Motor neuron (in vitro differentiated cells): ENCODE results near the gene MAD1L1. TPM values are rescaled to one million over a fixed set of nuclear protein-coding genes. Genes with fewer than 3 reads are reported as not detected.
A peak's percentile ranks its signal among the peaks of the same experiment; 100 is the strongest.
"Not testable (repeated sequence)": the region's sequence is repeated elsewhere in the genome, so short reads cannot be mapped to it uniquely, and the experiment has no call there.

Experiments
- ATAC-seq, 8 experiments: fragments of 200-7000 bp; cut with Tn5 transposase; replicated peaks in 6 of 8; 2 replicates each; pipeline ENCODE4 v1.8.0; 2021; ENCODE audit warnings: mild to moderate bottlenecking in 8 of 8, moderate library complexity in 8 of 8
- H3K27ac ChIP-seq, 2 donors: fragments of 250-450 bp; sonication (Bioruptor Pico); 2 replicates each; pipeline ENCODE4 v1.9.0; 2021; ENCODE audit warnings: antibody characterized with exemption in 2 of 2, mild to moderate bottlenecking in 2 of 2, moderate library complexity in 1 of 2
- H3K4me1 ChIP-seq, 2 donors: fragments of 250-450 bp; sonication (Bioruptor Pico); replicated peaks in 1 of 2; 2 replicates each; pipeline ENCODE4 v1.6.1; 2021; ENCODE audit warnings: antibody characterized with exemption in 2 of 2, mild to moderate bottlenecking in 2 of 2, moderate library complexity in 1 of 2
- H3K4me3 ChIP-seq, 5 donors: fragments of 250-450 bp; sonication (Bioruptor Pico); 2 replicates each; pipeline ENCODE4 v1.9.0; 2021; ENCODE audit warnings: antibody characterized with exemption in 5 of 5, mild to moderate bottlenecking in 5 of 5, moderate library complexity in 4 of 5
- WGBS, 10 experiments: fragments of 450-650 bp; shearing (Covaris generic); methylation state at CpG; one replicate each; pipeline ENCODE4 v1.0.0; 2022; 5-methylcytosine and 5-hydroxymethylcytosine counted together
- in situ Hi-C, 9 experiments: fragments of 400-800 bp; cut with MboI; loops; one replicate each; pipeline ENCODE4 v1.15.0; 2021; ENCODE audit warnings: low sequenced_read_pairs in 9 of 9, low pct_unique_long_range_greater_than_20kb in 2 of 9; ENCODE audit not compliant: unreplicated experiment in 9 of 9
- total RNA-seq, 8 experiments: library from RNA; unstranded; fragments of 300-600 nt; gene quantifications; 2 replicates each; pipeline versions ENCODE4 v1.2.3 to v1.2.4, GENCODE V29; 2022

MAD1L1 gene
- total RNA-seq, 8 experiments from 2014 or later: 24.0 to 68.8 (median 32.4) TPM

DNA sequence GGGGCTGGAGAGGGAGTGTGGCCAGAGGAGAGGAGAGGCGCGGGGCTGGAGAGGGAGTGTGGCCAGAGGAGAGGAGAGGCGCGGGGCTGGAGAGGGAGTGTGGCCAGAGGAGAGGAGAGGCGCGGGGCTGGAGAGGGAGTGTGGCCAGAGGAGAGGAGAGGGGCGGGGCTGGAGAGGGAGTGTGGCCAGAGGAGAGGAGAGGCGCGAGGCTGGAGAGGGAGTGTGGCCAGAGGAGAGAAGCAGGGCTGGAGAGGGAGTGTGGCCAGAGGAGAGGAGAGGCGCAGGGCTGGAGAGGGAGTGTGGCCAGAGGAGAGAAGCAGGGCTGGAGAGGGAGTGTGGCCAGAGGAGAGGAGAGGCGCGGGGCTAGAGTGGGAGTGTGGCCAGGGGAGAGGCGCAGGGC, 174.5 kb downstream of the MAD1L1 start:
- in situ Hi-C loops, H3K27ac ChIP-seq, ATAC-seq, H3K4me3 ChIP-seq, H3K4me1 ChIP-seq: not testable (repeated sequence)
- WGBS, 10 experiments: 60% methylated on average over 1 of the region's 13 CpGs; no CpG with 5 or more reads in 9 of the 10 experiments

DNA sequence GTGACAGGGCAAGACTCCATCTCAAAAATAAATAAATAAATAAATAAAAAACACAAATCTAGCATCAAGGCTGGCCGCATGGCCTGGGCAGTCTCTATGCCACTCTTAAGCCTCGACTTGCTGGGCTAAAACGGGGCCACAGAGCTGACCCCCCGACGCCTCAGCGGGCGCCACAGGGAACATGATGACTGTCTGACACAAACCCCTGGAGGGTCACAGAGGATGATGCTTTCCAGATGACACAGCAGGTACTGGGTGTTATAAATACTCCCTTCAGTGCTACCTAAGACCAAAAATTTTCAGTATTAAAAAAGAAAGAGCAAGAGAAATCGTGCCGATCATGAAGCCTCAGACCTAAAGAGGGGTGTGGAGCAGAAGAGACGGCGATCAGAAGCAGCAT, 176.8 kb downstream of the MAD1L1 start:
- no peak overlapping the region for H3K4me3 ChIP-seq
- no peak overlapping the region for H3K27ac ChIP-seq
- no peak for ATAC-seq
- peaks cover 9 to 13% of the 10 kb centered on the region in 2 donors for H3K4me1 ChIP-seq
- in situ Hi-C loops: no loop called here
- WGBS, 10 experiments: 78 to 100% (median 91%) methylated on average over 1 to 8 of the region's 11 CpGs; no CpG with 5 or more reads in 5 of the 10 experiments

DNA sequence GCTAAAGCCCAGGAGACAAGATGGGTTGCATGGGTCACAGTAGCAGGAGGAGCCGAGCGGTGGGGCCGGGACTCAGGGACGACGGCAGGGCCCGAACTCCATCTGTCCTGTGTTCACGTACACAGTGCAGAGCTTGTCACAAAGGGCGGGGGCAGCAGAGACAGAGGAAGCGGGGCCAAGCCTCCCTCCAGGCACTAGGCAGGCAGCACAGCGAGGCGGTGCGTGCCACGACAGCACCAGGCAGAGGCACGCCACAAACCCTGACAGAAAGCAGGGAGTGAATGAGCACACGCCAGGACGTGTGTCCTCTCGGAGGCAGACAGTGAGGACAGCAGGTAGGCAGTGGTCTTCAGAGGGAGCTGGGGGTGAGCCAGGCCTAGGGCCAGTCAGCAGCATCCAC, 177.8 kb downstream of the MAD1L1 start:
- WGBS, 10 experiments: 70 to 100% (median 89%) methylated on average over 1 to 5 of the region's 17 CpGs; no CpG with 5 or more reads in 7 of the 10 experiments
- in situ Hi-C loops: no loop called here
- ATAC-seq: peak in 1 of 8 experiments; percentile 17
- Histone ChIP-seq H3K4me1 (peaks cover 9 to 17% of the 10 kb centered on the region in 2 donors), H3K4me3 (no peak overlapping the region), H3K27ac (no peak overlapping the region)

DNA sequence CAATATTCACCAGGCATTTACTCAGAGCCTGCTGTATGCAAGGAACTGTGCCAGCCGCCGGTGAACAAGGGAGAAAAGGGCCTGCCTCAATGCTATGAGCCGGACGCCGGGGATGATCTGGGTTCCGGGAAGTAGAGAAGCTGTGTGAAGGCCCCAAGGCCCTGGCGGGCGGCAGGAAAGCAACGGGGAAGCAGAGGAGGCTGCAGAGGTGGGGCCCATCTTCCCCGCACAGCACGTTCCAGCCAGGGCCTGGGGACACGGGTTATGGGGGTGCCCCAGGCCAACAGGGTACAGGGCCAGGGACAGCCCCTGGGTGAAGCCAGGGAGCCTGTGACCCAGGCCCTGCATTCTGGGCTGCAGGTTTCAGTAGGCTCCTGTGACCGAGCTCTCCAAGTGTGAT, 179.3 kb downstream of the MAD1L1 start:
- 85 to 100% (median 91%) methylated on average over 1 to 4 of the region's 13 CpGs; no CpG with 5 or more reads in 6 of the 10 experiments for WGBS, 10 experiments
- in situ Hi-C loops: no loop called here
- peaks cover 9 to 17% of the 10 kb centered on the region in 2 donors for H3K4me1 ChIP-seq
- H3K27ac ChIP-seq: no peak overlapping the region
- H3K4me3 ChIP-seq: no peak overlapping the region
- ATAC-seq: no peak

DNA sequence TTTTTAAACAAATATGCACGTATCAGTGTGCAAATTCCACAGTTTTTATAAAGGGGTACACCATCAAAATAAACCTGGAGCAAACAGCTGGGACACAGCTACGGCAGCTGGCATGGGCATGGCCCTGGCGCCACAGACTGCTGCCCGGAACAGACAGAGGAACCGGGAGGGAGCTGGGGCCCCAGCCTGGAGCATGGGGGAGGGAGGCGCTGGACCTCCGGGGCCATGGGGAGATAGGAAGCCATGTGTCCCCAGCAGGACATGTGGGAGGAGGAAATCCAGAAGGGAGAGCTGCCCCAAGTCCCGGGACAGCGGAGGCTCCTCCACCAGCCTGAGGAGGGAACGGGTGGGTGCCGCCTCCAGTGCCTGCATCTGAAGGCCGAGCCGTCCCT, 180.1 kb downstream of the MAD1L1 start:
- no peak for ATAC-seq
- H3K4me3 ChIP-seq: no peak overlapping the region
- no peak overlapping the region for H3K27ac ChIP-seq
- peaks cover 11 to 22% of the 10 kb centered on the region in 2 donors for H3K4me1 ChIP-seq
- in situ Hi-C loops: no loop called here
- WGBS, 10 experiments: no CpG with 5 or more reads among the region's 13 CpGs

DNA sequence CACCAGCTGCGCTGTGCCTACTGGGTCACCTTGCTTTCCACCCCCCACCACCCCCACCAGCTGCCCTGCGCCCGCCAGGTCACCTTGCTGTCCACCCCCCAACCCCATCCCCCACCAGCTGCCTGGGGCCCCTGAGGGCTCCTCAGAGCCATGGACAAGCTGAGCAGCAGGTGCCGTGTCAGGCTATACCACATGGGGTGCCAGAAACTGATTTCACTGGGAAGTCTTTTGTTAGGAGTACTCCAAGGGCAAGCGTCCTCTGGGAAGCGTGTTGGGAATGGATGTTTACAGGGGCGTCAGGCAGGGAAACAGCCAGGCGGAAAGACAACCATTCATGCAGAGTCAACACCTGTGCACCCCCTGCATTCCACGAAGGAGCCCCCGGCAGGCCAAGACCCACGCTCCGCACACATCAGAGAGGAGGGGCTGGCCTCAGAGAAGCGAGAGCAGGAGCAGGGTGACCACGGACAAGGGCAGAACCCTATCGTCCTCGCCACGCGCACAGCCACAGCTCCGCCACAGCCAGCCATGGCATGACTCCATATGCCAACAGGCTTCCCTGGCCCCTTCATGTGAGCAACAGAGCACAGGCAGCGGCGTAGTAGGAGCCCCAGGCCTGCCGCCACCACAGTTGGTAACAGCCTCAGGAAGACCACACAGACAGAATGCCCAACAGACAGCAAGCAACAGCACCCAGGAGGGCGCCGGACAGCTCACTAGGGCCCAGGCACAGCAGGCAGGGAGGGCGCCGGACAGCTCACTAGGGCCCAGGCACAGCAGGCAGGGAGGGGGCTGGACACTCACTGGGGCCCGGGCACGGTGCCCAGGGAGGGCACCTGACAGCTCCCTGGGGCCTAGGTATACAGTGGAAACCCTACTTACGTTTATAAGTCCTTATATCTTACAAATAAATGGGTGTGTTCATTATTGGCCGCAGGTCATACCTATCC, 180.8 kb downstream of the MAD1L1 start:
- 82 to 100% (median 93%) methylated on average over 2 to 14 of the region's 30 CpGs; no CpG with 5 or more reads in 4 of the 10 experiments for WGBS, 10 experiments
- peak in 4 of 8 experiments; percentile 17 to 47 (median 36) for ATAC-seq
- H3K4me3 ChIP-seq: no peak overlapping the region
- H3K27ac ChIP-seq: peak overlapping the region in 1 of 2 donors; percentile 5
- peaks cover 16 to 27% of the 10 kb centered on the region in 2 donors for H3K4me1 ChIP-seq
- in situ Hi-C loops: no loop called here

DNA sequence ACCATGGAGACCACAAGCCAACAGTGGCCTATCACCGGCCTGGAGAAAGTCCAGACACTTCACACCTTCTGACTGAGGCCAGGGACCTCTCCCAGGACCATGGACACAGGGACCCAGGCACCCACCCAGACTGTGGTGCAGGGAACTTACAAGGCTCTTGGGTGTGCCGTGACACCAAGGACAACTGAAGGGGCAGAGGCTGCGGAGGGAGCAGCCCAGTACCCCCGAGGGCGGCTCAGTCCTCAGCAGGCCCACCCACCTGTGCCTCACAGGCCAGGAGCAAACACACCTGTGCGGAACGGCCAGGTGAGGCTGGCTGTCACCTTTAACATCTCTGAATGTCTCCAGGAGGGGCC, 182.3 kb downstream of the MAD1L1 start:
- 92 to 100% (median 96%) methylated on average over 1 to 4 of the region's 7 CpGs; no CpG with 5 or more reads in 7 of the 10 experiments for WGBS, 10 experiments
- no peak overlapping the region for H3K27ac ChIP-seq
- no peak for ATAC-seq
- in situ Hi-C loops: no loop called here
- H3K4me1 ChIP-seq: peaks cover 17 to 40% of the 10 kb centered on the region in 2 donors
- no peak overlapping the region for H3K4me3 ChIP-seq

DNA sequence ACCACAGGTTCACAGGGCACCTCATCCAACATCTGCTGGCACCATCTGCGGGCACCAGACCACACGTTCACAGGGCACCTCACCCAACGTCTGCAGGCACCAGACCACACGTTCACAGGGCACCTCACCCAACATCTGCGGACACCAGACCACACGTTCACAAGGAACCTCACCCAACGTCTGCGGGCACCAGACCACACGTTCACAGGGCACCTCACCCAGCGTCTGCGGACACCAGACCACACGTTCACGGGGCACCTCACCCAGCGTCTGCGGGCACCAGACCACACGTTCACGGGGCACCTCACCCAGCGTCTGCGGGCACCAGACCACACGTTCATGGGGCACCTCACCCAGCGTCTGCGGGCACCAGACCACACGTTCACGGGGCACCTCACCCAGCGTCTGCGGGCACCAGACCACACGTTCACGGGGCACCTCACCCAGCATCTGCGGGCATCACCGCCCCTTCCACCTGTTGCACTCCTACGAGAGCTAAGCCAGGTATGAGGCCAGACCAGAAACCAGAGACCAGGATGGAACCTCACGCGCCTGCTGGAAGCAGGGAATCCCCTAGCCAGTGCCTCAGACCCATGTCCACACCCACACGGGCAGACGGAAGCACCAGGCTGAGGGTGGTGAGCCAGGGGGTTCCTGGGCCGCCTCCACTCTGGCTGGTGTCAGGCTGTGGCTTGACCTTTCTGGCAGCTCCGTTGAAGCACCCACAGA, 182.8 kb downstream of the MAD1L1 start:
- 80 to 100% (median 80%) methylated on average over 1 to 2 of the region's 37 CpGs; no CpG with 5 or more reads in 7 of the 10 experiments for WGBS, 10 experiments
- H3K27ac ChIP-seq: no peak overlapping the region
- no peak for ATAC-seq
- peaks cover 17 to 42% of the 10 kb centered on the region in 2 donors for H3K4me1 ChIP-seq
- no peak overlapping the region for H3K4me3 ChIP-seq
- in situ Hi-C loops: no loop called here

DNA sequence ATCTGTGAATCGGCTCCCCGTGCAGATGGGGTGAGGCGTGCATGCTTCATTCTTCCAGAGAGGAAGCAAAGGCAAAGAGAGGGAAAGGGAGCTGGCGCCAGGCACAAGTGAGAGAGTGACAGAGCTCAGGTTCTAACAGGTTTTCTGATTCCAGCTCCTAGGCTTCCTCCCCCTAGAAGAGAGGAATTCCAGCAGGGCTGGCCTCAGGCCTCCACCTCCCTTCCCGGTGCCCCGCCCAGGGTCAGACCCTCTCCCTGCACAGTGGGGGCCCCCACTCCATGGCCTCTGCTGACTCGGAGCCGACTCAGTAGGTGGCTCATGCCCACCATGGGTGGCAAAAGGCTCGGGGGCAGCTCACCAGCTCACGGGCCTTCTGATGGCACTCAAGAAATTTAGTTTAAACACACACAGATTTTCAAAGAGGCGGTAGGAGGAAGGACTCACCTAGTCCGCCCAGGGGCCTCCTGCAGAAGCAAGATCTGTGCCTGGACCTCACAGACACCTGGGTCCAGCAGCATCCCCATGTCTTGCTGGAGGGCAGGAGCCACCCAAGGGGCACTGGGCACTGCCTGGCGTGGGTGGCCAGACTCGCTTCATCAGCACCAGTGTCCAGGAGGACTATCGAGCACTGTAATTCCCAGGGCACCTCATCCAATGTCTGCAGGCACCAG, 183.5 kb downstream of the MAD1L1 start:
- H3K27ac ChIP-seq: no peak overlapping the region
- in situ Hi-C loops: no loop called here
- ATAC-seq: no peak

DNA sequence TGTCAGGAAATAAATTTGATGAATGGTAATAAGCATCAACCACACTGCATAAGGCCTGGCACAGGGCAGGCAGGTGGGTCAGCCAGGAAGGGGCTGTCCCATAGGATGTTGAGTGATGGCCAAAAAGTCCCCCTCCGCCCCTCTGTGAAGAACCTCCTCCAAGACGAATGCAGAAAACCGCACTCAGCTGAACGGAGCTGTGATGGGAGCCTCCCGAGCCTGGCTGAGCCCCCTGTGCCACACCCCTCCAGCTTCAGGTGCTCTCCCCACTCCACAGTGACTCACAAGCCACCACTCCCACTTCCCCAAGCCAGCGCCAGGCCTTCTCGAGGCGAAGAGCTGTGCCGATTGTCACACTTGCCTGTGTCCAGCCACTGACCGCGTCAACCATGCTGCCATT, 184.2 kb downstream of the MAD1L1 start:
- Histone ChIP-seq H3K27ac (no peak overlapping the region), H3K4me3 (no peak overlapping the region), H3K4me1 (peaks cover 14 to 40% of the 10 kb centered on the region in 2 donors)
- WGBS, 10 experiments: 81 to 100% (median 96%) methylated on average over 1 to 7 of the region's 11 CpGs; no CpG with 5 or more reads in 1 of the 10 experiments
- in situ Hi-C loops: no loop called here
- no peak for ATAC-seq

More for the DNA sequence above, 183.5 kb downstream of the MAD1L1 start:
- H3K4me1 ChIP-seq: peaks cover 14 to 40% of the 10 kb centered on the region in 2 donors
- no peak overlapping the region for H3K4me3 ChIP-seq
- WGBS, 10 experiments: 81 to 100% (median 100%) methylated on average over 1 to 4 of the region's 15 CpGs

DNA sequence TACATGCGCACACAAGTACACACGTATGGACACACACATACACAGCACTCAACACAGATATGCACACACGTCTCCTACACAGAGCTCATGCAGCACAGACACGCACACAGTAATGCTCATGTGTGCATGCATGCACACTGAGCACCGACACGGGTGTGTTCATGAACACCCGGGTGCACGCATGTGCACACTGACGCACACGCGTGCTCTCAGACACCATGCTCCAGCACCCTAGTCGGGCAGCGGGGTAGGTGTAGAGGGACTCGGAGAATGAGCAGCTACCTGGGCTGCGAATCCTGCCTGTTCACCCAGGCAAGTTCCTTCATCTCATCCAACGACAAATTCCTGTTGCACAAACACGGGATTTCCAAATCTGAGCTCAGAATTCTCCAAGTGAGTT, 184.7 kb downstream of the MAD1L1 start:
- in situ Hi-C loops: no loop called here
- no peak overlapping the region for H3K27ac ChIP-seq
- WGBS, 10 experiments: 79 to 100% (median 100%) methylated on average over 2 to 8 of the region's 17 CpGs; no CpG with 5 or more reads in 5 of the 10 experiments
- H3K4me3 ChIP-seq: no peak overlapping the region
- H3K4me1 ChIP-seq: peaks cover 14 to 40% of the 10 kb centered on the region in 2 donors
- ATAC-seq: no peak

DNA sequence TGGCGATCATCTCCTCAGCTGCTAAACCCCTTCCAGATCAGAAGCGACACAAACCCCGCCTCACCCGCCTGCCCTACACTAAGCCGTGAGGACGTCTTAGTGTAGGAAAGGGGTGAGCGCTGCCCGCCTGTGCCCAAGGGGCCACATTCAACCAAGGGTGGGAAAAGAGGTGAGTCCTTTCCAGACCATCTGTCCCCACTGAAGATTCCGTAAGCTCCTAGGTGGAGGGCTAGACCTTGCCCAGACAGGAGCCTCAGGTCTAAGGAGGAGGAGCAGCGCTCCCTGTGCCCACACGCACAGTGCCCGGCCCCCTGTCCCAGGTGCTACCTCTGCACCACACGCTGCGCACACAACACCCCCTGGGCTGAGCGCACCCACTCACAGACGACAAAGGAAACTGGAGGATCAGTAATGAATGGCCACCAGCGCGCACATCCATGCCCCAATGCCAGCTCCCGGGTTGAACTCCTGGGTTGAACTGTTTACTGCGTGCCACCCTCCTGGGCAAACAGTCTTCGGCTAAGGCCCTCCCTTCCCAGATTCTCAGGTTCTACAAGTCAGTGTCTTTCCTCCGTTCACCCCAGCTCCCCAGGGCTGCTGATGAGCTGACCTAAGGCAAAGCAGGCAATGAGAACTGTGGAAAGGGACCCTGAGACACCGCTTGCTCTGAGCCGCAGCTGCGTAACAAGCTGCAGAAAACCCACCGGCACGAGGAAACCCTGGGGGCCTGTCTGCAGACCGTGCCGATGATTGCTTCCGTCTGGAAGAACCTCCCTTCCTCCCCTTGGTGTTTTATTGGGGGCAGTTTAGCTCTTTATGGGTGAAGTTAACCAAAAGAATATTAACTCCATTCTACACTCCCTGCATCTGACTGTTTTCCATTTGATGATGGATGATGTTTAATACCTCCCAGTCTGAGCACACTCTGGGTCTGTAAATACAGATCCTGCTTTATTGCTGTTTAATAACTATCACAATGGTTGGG, 185.9 kb downstream of the MAD1L1 start:
- WGBS, 10 experiments: 60 to 100% (median 78%) methylated on average over 1 to 12 of the region's 30 CpGs; no CpG with 5 or more reads in 1 of the 10 experiments
- Histone ChIP-seq H3K4me3 (no peak overlapping the region), H3K4me1 (peaks cover 9 to 37% of the 10 kb centered on the region in 2 donors), H3K27ac (no peak overlapping the region)
- peak in 5 of 8 experiments; percentile 76 to 91 (median 90) for ATAC-seq
- in situ Hi-C loops: no loop called here
